Urinary bladder (tissue), 4 donors: ENCODE data around the gene WDR82. TPM values are rescaled to one million over a fixed set of nuclear protein-coding genes. Genes with fewer than 3 reads are reported as not detected.

ENCODE experiments used
- DNase-seq: peaks from one replicate; pipeline ENCODE4 v3.0.0-alpha.2; 2015; ENCODE audit errors: extremely low spot score
- H3K27ac ChIP-seq: one replicate; pipeline ENCODE4 v1.5.1; 2013; ENCODE audit warnings: low read depth, mild to moderate bottlenecking, moderate library complexity
- H3K36me3 ChIP-seq: one replicate; pipeline ENCODE4 v1.6.1; 2013; ENCODE audit warnings: mild to moderate bottlenecking, moderate library complexity; ENCODE audit not compliant: insufficient read depth
- H3K4me1 ChIP-seq: one replicate; pipeline ENCODE4 v1.6.1; 2013; ENCODE audit warnings: mild to moderate bottlenecking, moderate library complexity; ENCODE audit not compliant: insufficient read depth
- H3K4me3 ChIP-seq: one replicate; pipeline ENCODE4 v1.5.1; 2013; ENCODE audit warnings: low read depth, low read length
- WGBS: extraction: QIAGEN DNeasy Blood & Tissue Kit; methylation state at CpG from one replicate; pipeline ENCODE4 v1.1.7; 2013; 5-methylcytosine and 5-hydroxymethylcytosine counted together
- polyA plus RNA-seq: library from polyadenylated mRNA; stranded (reverse); fragments of 200-250 nt; gene quantifications from one replicate; pipeline ENCODE4 v1.2.3, GENCODE V29; 2013
- total RNA-seq: library from RNA; depleted of rRNA; stranded (reverse); fragments of >200 nt; gene quantifications from one replicate; pipeline ENCODE4 v1.2.3, GENCODE V29; 2014
- donor health status: healthy with polysubstance abuse.
- donor health status: healthy.

The WDR82 gene
- total and polyA plus RNA-seq, 2 donors = 70.2 to 73.7 TPM

DNA sequence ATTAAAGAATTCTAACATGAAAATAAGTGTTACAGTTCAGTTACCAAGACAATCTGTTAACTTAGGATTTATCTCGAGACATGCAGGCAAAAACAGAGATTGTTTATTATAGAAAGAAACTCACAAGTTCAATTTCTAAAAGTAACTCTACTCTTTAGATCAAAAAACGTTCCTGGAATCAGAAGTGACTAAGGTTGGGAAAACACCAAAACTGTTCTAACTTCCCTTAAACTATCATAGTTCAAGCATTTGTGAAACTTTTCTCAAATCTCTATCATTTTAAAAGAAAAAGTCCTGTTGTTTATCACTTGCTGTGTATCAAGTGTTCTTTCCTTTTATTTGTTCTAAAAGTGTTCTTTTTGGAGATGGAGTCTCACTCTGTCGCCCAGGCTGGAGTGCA is 8.7 kb downstream of the WDR82 start:
- WGBS = 58% methylated on average over 3 of the region's 3 CpGs
- Histone ChIP-seq H3K4me3 (no peak overlapping the region), H3K27ac (no peak overlapping the region)

DNA sequence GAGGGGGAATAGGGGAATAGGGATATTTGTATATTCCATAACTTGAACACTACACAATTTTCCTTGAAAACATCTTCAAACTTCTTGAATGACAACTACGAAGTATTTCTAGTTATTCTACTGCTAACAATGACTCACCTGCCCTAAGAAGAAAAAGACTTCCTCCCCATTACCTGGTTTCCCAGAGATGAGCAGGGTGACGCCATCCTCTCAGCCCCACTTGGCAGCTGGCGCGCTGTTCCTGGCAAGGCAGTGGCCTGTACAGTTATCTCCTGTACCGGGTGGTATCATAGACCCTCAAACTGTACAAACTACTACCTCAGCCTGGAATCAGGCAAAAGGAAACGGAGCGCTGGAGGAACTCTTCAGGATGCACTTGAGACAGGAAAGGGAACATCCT is 10.4 kb downstream of the WDR82 start:
- Histone ChIP-seq H3K4me1 (peaks cover 1% of the 10 kb centered on the region), H3K27ac (peak overlapping the region; percentile 29), H3K36me3 (peaks cover 3% of the 10 kb centered on the region), H3K4me3 (no peak overlapping the region)
- DNase-seq = no peak
- WGBS = 84% methylated on average over 7 of the region's 7 CpGs

More for the DNA sequence above, 8.7 kb downstream of the WDR82 start:
- DNase-seq = no peak
- Histone ChIP-seq H3K36me3 (peaks cover 1% of the 10 kb centered on the region), H3K4me1 (peaks cover 1% of the 10 kb centered on the region)

DNA sequence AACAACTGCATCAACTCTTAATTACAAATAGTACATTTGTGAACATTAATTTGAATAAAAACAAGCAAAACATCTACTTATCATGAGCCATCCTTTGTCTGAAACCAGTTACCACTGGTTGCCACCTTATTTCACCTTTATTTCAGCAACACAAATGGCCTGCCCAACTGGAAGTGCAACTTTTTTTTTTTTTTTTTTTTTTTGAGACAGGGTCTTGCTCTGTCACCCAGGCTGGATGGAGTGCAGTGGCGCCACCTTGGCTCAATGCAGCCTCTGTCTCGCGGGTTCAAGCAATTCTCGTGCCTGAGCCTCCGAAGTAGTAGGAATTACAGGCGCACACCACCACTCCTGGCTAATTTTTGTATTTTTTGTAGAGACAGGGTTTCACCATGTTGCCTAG is 13.1 kb downstream of the WDR82 start:
- peaks cover 4% of the 10 kb centered on the region for H3K36me3 ChIP-seq
- 91% methylated on average over 6 of the region's 6 CpGs for WGBS
- H3K4me3 ChIP-seq = no peak overlapping the region
- no peak overlapping the region for H3K27ac ChIP-seq
- H3K4me1 ChIP-seq = no peaks in the 10 kb centered on the region
- no peak for DNase-seq

- DNase-seq = no peak
- peaks cover 4% of the 10 kb centered on the region for H3K36me3 ChIP-seq
- H3K4me1 ChIP-seq = no peaks in the 10 kb centered on the region
- no peak overlapping the region for H3K4me3 ChIP-seq
- no peak overlapping the region for H3K27ac ChIP-seq
Measured at GRCh38 chr3:52262447-52262846, 16.0 kb downstream of the WDR82 start.

- Histone ChIP-seq H3K27ac (no peak overlapping the region), H3K4me3 (no peak overlapping the region), H3K4me1 (no peaks in the 10 kb centered on the region), H3K36me3 (peaks cover 8% of the 10 kb centered on the region)
- WGBS = 88% methylated on average over 4 of the region's 4 CpGs
- DNase-seq = no peak
Measured at GRCh38 chr3:52259448-52259847, 19.0 kb downstream of the WDR82 start.

- Histone ChIP-seq H3K4me1 (no peaks in the 10 kb centered on the region), H3K4me3 (no peak overlapping the region), H3K27ac (no peak overlapping the region), H3K36me3 (peaks cover 8% of the 10 kb centered on the region)
- WGBS = 86% methylated on average over 1 of the region's 1 CpG
- DNase-seq = no peak
Measured at GRCh38 chr3:52259035-52259434, 19.4 kb downstream of the WDR82 start.

DNA sequence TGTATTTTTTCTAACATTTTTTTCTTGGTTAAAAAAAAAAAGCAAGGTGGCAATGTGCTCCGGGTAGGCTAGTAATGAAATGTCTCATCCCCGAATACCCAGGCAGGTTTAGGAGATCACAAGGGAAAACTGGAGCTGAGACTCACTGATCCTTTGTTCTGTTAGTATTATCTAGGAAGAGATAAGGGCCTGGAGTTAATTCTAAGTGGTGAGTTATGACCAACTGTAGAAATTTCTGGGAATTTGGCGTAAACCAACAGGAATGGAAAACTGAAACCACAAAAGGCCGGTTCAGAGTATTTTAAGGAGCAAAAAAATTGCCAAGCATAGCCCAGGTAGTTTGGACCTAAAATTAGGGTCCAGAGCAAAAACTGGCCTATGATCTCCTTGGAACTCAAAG is 20.5 kb downstream of the WDR82 start:
- WGBS = 73% methylated on average over 4 of the region's 4 CpGs
- no peak for DNase-seq
- no peaks in the 10 kb centered on the region for H3K4me1 ChIP-seq
- H3K36me3 ChIP-seq = peaks cover 5% of the 10 kb centered on the region
- H3K4me3 ChIP-seq = no peak overlapping the region
- H3K27ac ChIP-seq = no peak overlapping the region

GRCh38 chr3:52256622-52257021 is 21.8 kb downstream of the WDR82 start:
- H3K27ac ChIP-seq = no peak overlapping the region
- WGBS = 86% methylated on average over 4 of the region's 4 CpGs
- no peak for DNase-seq
- peaks cover 4% of the 10 kb centered on the region for H3K36me3 ChIP-seq
- no peaks in the 10 kb centered on the region for H3K4me1 ChIP-seq
- H3K4me3 ChIP-seq = no peak overlapping the region

- DNase-seq = no peak
- WGBS = 84% methylated on average over 3 of the region's 3 CpGs
- Histone ChIP-seq H3K4me1 (no peaks in the 10 kb centered on the region), H3K4me3 (no peak overlapping the region), H3K27ac (no peak overlapping the region), H3K36me3 (peaks cover 4% of the 10 kb centered on the region)
Measured at GRCh38 chr3:52256159-52256558, 22.3 kb downstream of the WDR82 start.

DNA sequence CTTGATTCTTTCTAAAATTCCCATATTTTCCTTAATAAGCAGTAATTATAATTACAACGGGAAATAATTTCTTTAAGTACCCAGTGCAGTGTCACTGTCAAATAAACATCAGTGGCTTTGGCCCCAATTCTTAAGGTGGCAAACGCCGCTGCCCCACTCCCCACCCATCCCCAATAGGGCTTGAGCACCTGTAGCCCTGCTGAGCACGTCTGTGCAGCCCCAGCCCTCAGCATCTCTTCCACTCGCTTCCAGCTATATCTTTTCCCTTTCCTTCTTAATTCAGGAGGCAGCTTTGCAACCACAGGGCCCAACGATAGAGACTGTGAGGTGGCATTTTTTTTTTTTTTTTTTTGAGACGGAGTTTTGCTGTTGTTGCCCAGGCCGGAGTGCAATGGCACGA is 23.8 kb downstream of the WDR82 start:
- no peak overlapping the region for H3K27ac ChIP-seq
- H3K4me3 ChIP-seq = no peak overlapping the region
- H3K4me1 ChIP-seq = no peaks in the 10 kb centered on the region
- no peak for DNase-seq
- H3K36me3 ChIP-seq = peaks cover 4% of the 10 kb centered on the region
- 75% methylated on average over 9 of the region's 9 CpGs for WGBS

DNA sequence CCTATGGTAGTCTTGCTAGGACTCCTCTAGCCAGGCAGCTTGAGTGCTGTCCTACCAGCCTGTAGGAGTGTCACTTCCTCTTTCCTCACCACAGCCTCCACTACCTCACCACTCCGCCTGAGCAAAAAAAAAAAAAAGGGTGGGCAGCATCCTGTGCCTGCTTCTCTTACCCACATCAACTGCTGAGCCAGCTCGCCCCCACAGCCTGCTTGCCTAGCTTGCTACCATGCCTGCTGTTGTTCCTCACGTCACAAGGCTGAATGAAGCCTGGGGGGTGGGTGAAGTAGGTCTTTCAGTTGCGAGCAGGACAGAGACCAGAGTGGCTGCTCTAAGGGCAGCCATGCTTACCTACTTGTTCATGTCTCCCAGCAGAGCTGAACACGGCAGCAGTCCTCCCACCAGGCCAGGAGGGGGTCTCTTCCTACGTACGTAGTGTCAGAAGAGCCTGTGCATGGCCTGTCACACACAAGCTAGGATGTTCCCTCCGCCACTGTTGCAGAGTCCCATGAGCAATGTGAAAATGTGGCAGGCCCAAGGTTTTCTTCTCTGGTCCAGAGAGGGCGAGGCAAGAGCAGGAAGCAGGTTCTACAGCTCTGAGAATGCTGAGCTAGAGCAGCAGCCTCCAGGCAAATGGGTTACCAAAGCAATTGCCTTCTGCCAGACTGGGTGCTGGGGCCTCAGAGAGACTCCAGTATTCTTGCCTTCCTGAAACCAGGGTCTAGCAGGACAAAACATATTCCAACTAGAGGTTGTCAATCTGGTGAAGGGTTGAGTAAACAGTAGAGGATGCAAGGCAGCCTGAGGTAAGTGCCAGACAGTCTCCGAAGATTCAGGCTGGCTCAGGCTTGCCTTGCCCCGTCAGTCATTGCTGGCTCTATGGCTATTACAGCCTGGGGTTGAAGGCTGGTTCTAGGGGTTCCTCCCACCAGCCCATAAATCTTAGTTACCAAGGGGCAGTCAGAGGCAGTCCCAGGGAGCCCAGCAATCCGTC is 24.8 kb downstream of the WDR82 start:
- peak overlapping the region; percentile 48 for H3K27ac ChIP-seq

GRCh38 chr3:52250122-52250521 is 28.3 kb downstream of the WDR82 start:
- Histone ChIP-seq H3K4me1 (peaks cover under 1% of the 10 kb centered on the region), H3K36me3 (no peaks in the 10 kb centered on the region), H3K27ac (no peak overlapping the region), H3K4me3 (no peak overlapping the region)
- DNase-seq = no peak
- WGBS = 93% methylated on average over 1 of the region's 1 CpG

More for the DNA sequence above, 24.8 kb downstream of the WDR82 start:
- peaks cover 4% of the 10 kb centered on the region for H3K36me3 ChIP-seq
- no peaks in the 10 kb centered on the region for H3K4me1 ChIP-seq
- no peak for DNase-seq
- no peak overlapping the region for H3K4me3 ChIP-seq
- WGBS = 60% methylated on average over 12 of the region's 12 CpGs

DNA sequence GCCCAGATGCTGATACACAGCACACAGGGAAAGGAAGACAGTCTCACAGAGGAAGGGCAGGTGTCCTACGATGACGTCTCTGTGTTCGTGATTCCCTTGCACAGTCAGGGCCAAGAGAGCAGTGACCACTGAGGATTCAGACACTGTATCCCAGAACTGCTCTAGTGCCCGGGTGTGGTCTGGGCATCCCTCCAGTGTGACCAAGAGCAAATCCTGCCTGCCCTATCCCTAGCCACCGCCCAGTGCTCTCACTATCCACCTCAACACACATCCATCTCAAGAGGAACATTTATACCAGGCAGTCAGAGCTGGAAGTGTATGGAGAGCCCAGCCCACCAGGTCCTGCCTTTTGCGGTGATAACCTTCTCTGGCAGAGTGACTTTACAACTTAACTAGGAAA is 28.8 kb downstream of the WDR82 start:
- Histone ChIP-seq H3K4me3 (no peak overlapping the region), H3K27ac (no peak overlapping the region), H3K36me3 (no peaks in the 10 kb centered on the region), H3K4me1 (peaks cover 3% of the 10 kb centered on the region)
- WGBS = 85% methylated on average over 6 of the region's 6 CpGs
- no peak for DNase-seq

- Histone ChIP-seq H3K4me1 (peaks cover 3% of the 10 kb centered on the region), H3K27ac (no peak overlapping the region), H3K36me3 (no peaks in the 10 kb centered on the region), H3K4me3 (no peak overlapping the region)
- WGBS = 58% methylated on average over 10 of the region's 10 CpGs
- DNase-seq = no peak
Measured at GRCh38 chr3:52248816-52249547, 29.5 kb downstream of the WDR82 start.
